Fibroblast of the conjunctiva (primary cell): Measurements from ENCODE around the gene TBL1XR1.
"Not testable (repeated sequence)": the region's sequence is repeated elsewhere in the genome, so short reads cannot be mapped to it uniquely, and the experiment has no call there.

Experiments used
- DNase-seq: peaks from one replicate; pipeline ENCODE4 v3.0.0-alpha.2; 2010; ENCODE audit warnings: low read depth

TBL1XR1 gene

GRCh38 chr3:177141471-177141870 is 55.8 kb downstream of the TBL1XR1 start:
- DNase-seq: no peak

DNA sequence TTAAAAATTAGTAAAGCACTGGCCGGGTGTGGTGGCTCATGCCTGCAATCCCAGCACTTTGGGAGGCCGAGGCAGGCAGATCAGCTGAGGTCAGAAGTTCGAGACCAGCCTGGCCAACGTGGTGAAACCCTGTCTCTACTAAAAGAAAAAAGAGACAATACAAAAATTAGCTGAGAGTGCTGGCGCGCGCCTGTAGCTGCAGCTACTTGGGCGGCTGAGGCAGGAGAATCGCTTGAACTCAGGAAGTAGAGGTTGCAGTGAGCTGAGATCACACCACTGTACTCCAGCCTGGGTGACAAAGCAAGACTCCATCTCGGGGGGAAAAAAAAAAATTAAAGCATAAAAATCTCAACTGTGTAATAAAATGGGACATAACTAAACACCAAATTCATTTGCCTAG is 58.1 kb downstream of the TBL1XR1 start:
- DNase-seq: not testable (repeated sequence)

- no peak for DNase-seq
Measured at GRCh38 chr3:177137774-177138705, 59.2 kb downstream of the TBL1XR1 start.

DNA sequence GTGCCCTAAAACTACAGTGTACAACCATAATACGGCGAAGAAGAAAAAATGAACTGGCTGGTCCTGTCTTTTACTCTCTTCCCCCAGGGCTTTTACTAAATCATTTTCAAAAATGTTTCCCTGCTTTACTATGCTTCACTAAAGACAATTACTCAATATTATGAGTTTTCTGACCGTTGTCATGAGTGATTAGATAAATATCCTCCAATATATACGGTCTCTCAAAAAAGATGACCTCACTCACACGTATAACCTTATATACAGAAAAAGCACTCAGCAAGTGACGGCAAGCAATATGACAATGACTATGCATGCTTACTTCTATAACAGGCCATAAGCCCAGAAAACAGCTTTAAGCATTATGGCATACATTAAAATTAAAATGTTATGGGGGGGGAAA is 60.5 kb downstream of the TBL1XR1 start:
- no peak for DNase-seq

GRCh38 chr3:177135841-177136492 is 61.3 kb downstream of the TBL1XR1 start:
- no peak for DNase-seq

- DNase-seq: no peak
Measured at GRCh38 chr3:177134816-177135210, 62.5 kb downstream of the TBL1XR1 start.

DNA sequence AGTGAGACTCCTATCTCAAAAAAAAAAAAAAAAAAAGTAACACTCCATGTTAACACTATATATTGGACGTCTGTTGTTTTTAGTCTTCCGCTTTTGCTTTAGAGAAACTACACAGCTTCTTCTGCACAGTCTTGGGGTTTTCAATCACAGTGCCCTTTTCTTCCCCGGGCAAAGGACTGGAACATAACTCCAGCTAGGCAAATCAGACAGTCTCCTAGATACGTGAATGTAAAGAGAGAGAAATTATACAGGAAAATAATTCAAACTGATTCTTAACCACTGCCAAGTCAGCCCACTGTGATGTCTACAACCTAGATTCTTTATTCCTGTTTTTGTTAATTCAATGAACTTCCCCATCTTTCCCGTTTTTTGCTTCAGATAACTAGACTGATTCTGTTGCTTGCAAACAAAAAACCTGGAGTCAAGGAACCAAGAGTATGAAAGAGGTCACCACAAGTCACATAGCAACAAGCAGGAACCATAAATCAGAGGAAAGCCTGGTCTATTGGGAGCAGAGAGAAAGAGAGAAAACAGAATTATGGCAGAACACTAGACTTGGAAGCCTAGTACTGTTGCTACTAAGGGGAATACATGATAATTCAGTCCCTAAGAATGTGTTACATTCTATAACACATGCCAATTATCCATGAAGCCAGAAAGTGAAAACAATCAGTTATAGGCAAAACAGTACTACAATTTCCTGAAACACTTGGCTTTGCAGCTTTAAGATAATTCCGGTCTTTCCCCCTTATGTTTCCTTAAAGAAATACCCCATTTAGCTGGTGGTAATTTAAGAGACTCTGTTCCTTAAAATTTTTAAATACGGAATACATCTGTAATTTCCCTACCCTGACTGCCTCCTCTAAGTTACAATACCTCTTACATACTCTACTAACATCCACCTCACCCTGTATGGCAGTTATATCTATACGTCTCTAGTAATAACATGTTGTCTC is 63.1 kb downstream of the TBL1XR1 start:
- DNase-seq: no peak

- no peak for DNase-seq
Measured at GRCh38 chr3:177131927-177132636, 65.2 kb downstream of the TBL1XR1 start.

DNA sequence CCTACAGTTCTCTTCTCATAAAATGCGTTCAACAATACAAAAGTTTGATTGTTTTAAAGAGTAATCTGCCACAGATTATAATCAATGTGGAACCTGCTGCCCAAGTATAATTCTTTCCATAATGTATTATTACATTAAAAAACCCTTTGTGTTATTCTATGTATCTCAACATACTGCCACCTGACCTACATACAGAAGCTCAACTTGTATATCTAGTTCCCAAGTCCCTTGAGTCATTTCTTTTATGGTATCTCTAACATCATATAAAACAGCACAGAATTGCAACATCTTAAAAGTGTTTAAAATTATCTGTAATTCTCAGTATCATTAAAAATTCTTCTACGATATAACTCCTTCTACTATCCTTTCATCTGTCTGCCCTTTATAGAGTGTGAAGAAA is 70.3 kb downstream of the TBL1XR1 start:
- DNase-seq: no peak

- DNase-seq: peak; percentile 72
Measured at GRCh38 chr3:177126015-177126773, 71.1 kb downstream of the TBL1XR1 start.

DNA sequence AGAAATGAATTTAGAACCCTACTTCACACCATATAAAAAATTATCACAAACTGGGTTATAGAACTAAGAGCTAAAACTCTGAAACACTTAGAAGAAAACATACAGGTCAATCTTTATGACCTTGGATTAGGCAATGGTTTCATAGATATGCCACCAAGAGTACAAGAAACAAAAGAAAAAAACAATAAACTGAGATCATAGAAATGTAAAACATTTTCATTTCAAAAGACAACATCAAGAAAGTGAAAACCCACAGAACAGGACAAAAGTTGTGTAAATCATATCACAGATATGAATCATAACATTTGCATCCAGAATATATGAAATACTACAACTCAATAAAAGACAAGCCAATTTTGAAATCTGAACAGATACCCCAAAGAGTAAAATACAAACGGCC is 72.4 kb downstream of the TBL1XR1 start:
- DNase-seq: no peak

GRCh38 chr3:177123822-177124221 is 73.5 kb downstream of the TBL1XR1 start:
- DNase-seq: no peak

DNA sequence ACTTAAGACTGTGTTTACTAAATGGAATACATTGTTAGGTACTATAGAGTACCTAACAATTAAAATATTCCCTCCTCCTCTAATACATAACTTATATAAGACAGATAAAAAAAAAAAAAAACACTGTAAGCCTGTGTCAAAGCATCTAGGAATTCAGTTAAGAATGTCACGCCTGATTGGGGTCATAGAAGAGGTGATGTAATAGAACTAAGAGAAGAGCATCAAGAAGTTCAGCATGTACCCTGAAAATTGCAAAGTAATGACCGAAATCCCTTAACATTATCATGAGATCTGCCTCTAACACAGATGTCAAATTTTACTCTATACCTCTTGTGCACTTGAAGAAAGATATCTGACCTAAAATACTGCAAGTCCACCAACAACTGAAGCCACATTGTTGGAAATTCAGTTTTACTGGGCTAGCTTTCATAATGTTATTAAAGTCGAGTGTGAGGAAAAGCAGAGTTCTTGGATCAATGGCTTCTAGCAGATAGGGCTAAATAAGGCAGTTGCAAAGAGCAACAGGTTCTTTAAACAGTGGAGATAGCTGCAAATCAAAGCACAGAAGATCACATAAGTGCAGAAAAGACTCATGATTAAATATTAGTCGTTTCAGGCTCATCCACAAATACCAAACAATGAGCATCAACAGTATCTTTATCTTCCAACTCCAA is 75.0 kb downstream of the TBL1XR1 start:
- no peak for DNase-seq

DNA sequence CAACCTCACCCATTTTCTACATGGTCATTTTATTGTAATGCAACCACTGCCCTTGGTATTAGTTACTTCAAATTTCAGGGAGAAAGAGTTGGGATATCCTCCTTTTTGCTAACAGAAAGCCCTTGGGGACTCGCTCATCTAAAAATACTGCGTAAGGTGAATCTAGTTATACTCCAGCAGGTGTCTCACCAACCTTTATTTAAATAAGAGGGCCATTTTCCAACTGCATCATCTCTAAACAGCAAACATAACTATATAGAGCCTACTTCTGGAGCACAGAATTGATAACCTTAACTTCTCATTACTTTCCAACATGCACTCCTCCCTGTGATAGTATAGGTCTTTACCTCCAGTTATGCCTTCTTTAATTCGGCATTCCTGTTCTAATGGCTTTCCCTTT is 77.5 kb downstream of the TBL1XR1 start:
- no peak for DNase-seq

- no peak for DNase-seq
Measured at GRCh38 chr3:177114253-177114652, 83.0 kb downstream of the TBL1XR1 start.

- DNase-seq: no peak
Measured at GRCh38 chr3:177111541-177111949, 85.7 kb downstream of the TBL1XR1 start.

DNA sequence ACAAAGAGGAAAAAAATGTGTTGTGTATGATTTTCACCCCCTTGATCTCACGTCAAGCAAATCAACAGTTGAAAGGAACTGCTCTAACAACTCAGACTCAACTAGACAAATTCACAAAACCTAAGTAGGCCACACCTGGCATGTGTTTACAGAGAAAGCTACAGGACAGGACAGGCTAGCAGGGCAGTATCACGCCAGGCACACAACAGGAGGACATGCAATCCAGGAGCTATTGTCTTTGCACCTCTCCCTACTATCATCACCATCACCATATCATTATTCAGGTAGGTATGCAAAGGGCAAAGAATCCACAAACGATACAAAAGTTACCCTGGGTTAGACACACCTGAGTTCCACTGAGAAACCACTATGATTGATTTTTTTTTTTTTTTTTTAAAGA is 86.4 kb downstream of the TBL1XR1 start:
- DNase-seq: no peak

- no peak for DNase-seq
Measured at GRCh38 chr3:177110386-177110785, 86.9 kb downstream of the TBL1XR1 start.

DNA sequence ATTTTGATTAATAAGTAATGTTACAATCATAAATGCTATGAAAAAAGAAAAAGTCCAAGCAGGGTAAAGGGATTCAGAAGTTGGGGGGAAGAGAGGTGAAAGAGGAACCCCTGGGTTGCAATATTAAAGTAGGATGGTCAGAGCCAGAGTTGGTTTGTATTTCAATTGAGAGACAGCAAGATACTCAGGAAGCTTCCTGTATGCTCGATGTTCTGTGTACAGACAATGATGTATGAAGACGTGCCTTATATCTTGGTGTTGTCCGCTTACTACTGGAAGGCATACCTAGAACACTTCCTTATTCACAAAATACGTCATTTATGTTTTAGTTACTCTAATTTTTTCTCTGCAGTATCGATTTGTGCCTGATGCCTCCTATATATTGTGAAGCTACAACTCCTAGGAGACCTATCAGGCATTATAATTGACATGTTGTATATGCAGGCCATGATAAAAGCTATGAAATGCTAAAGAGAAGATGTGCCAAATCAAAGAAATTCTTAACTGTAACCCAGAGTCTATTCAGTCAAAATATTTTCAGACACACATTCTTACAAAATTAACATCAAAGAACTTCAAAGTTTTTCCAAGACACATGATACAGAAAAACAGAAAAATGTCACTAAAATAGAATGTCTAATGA is 87.5 kb downstream of the TBL1XR1 start:
- no peak for DNase-seq

DNA sequence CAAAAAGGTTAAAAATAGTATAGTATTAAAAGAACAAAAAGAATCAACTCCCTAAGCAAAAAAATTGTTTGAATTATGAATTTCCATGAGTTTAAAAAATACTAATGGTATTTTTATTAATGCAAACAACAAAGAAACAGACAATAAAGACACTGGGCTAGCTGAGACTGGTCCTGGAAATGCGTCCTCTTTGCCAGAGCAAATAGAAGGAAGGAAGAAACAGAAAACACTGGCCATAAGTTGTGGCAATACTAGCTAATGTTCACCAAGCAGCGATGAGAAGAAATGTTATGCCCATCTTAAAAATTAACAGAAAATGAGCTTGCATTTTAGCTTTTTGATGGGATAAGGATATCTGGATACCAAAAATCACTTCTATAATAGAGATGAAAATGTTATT is 88.6 kb downstream of the TBL1XR1 start:
- no peak for DNase-seq
